WI38 (cell line): ENCODE measurements around the gene UNC13D.

Experiments used
- H3K4me3 ChIP-seq: 2 replicates; pipeline ENCODE4 v1.5.1; 2011; ENCODE audit warnings: low read depth, mild to moderate bottlenecking, control low read depth, low read length
- CTCF ChIP-seq: IDR thresholded peaks from 2 replicates; pipeline ENCODE4 v1.5.1; 2012; ENCODE audit warnings: low read depth, mild to moderate bottlenecking, control low read depth, low read length

Gene UNC13D

DNA sequence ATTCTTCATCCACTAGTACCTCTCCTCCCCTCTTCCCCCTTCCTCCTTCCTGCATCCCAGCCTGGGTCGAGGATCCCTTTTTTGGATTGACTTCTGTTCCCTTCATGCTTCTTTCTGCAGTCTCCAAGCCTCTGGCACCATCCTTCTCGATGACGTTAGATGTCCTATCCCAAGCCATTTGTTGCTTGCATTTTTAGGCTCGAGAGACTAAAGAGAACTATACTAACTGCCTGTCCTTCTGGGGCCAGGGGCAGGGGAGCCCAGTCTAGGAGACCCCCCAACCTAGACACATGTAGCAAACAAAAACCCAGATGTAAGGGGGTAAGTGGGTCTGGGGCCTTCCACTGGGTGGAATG lies 35.7 kb downstream of the UNC13D start:
- no peak overlapping the region for H3K4me3 ChIP-seq
- no peak for TF ChIP-seq CTCF

- no peak overlapping the region for H3K4me3 ChIP-seq
- TF ChIP-seq CTCF: no peak
Measured at GRCh38 chr17:75807861-75808260, 36.3 kb downstream of the UNC13D start.

DNA sequence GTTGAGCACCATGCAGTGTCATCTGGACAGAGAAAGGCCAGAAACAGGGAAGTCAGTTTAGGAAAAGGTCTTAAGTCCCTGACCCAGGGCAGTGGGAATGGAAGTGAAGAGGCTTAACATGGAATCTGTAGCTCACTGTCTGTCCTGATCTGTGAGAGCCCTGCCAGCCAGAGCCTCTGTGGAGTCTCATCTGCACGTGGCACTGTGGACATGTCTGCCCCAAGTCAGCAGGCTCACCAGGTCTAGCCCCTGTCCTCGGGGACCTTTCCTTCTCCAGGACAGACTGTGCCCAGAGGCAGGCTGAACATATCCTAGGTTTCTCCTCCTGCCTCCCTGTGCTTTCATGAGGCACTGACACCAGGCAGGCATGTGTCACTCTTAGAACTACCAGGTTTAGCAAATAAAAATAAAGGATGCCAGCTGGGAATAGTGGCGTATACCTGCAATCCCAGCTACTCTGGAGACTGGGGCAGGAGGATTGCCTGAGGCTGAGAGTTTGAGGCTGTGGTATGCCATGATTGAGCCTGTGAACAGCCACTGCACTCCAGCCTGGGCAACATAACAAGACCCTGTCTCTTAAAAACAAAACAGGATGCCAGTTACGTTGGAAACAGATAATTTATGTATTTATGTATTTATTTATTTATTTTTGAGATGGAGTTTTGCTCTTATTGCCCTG lies 37.2 kb downstream of the UNC13D start:
- no peak for TF ChIP-seq CTCF
- H3K4me3 ChIP-seq: no peak overlapping the region

GRCh38 chr17:75803883-75804282 lies 40.3 kb downstream of the UNC13D start:
- no peak overlapping the region for H3K4me3 ChIP-seq
- no peak for TF ChIP-seq CTCF

- no peak overlapping the region for H3K4me3 ChIP-seq
- TF ChIP-seq CTCF: no peak
Measured at GRCh38 chr17:75799402-75799801, 44.8 kb downstream of the UNC13D start.

GRCh38 chr17:75795820-75796607 lies 48.2 kb downstream of the UNC13D start:
- TF ChIP-seq CTCF: no peak
- H3K4me3 ChIP-seq: no peak overlapping the region

GRCh38 chr17:75793460-75793859 lies 50.7 kb downstream of the UNC13D start:
- no peak for TF ChIP-seq CTCF
- H3K4me3 ChIP-seq: no peak overlapping the region
